Esophagus muscularis mucosa (tissue), 4 donors: ENCODE measurements around the gene RPRD1A.

Experiments
- CTCF ChIP-seq, 3 experiments: fragments of 200-600 bp in 2 of 3; fragments of 450-650 bp in 1 of 3; sonication (generic) in 2 of 3; IDR thresholded peaks; one replicate each; pipeline ENCODE4 v1.5.1; 2017 to 2019; ENCODE audit warnings: antibody characterized with exemption in 3 of 3, mild to moderate bottlenecking in 2 of 3, moderate library complexity in 1 of 3
- EP300 ChIP-seq: sonication (generic); formaldehyde crosslinking; IDR thresholded peaks from one replicate; pipeline ENCODE4 v1.6.1; 2017; ENCODE audit warnings: antibody characterized with exemption
- POLR2A ChIP-seq: fragments of 450-650 bp; IDR thresholded peaks from one replicate; pipeline ENCODE4 v1.6.1; 2017; ENCODE audit warnings: antibody characterized with exemption, moderate library complexity, mild to moderate bottlenecking, low read depth
- POLR2AphosphoS5 ChIP-seq, 2 donors: sonication (generic); formaldehyde crosslinking; IDR thresholded peaks; one replicate each; pipeline ENCODE4 v1.6.1; 2017; ENCODE audit warnings: antibody characterized with exemption in 2 of 2

GRCh38 chr18:36050479-36050878 lies 16.9 kb downstream of the RPRD1A start:
- TF ChIP-seq CTCF (IDR thresholded peaks at IDR 0.05) (no peak), EP300 (no peak), POLR2AphosphoS5 (IDR thresholded peaks at IDR 0.05) (no peak), POLR2A (no peak)
